Measurements from ENCODE around the gene RHNO1.

DNA sequence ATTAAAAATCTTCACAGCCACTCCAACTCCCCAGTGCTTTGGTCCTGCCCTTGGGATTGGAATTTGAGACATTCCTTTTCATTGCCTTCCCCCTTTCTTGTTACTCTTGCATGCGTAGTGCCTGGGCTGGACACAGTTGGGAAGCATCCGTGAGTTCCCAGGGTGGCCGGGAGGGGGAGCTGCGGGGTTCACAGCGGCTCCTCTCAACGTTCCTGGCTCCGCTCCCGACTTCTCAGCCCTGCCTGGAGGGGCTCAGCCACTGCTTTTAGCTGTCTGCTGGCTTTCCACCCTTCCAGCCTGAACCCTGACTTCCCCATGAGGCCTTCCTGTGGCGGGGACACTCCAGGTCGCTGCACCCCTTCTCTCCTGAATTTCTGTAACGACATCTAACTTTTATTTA lies 23.4 kb upstream of the RHNO1 start:
- no peak for TF ChIP-seq RFX5 (IDR thresholded peaks at IDR 0.05; ENCODE audit: low read depth, low read length)
- no peak for TF ChIP-seq NR3C1 (CRISPR knock-in tag; IDR thresholded peaks at IDR 0.05)
- TF ChIP-seq, protein P1, sequence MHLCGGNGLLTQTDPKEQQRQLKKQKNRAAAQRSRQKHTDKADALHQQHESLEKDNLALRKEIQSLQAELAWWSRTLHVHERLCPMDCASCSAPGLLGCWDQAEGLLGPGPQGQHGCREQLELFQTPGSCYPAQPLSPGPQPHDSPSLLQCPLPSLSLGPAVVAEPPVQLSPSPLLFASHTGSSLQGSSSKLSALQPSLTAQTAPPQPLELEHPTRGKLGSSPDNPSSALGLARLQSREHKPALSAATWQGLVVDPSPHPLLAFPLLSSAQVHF (CRISPR knock-in tag; IDR thresholded peaks at IDR 0.05) = no peak
- no peak for TF ChIP-seq EP300 (IDR thresholded peaks at IDR 0.05; ENCODE audit: low read depth in 2 of 2, low read length in 2 of 2)
- no peak for TF ChIP-seq EP300 (CRISPR knock-in tag; IDR thresholded peaks at IDR 0.05; ENCODE audit: borderline replicate concordance)
- no peak for TF ChIP-seq ZNF232 (CRISPR knock-in tag; IDR thresholded peaks at IDR 0.05; ENCODE audit: borderline replicate concordance)
- TF ChIP-seq, protein P2, sequence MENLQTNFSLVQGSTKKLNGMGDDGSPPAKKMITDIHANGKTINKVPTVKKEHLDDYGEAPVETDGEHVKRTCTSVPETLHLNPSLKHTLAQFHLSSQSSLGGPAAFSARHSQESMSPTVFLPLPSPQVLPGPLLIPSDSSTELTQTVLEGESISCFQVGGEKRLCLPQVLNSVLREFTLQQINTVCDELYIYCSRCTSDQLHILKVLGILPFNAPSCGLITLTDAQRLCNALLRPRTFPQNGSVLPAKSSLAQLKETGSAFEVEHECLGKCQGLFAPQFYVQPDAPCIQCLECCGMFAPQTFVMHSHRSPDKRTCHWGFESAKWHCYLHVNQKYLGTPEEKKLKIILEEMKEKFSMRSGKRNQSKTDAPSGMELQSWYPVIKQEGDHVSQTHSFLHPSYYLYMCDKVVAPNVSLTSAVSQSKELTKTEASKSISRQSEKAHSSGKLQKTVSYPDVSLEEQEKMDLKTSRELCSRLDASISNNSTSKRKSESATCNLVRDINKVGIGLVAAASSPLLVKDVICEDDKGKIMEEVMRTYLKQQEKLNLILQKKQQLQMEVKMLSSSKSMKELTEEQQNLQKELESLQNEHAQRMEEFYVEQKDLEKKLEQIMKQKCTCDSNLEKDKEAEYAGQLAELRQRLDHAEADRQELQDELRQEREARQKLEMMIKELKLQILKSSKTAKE (CRISPR knock-in tag; IDR thresholded peaks at IDR 0.05; ENCODE audit: borderline replicate concordance) = no peak
- TF ChIP-seq ZNF292 (CRISPR knock-in tag; IDR thresholded peaks at IDR 0.05; ENCODE audit: borderline replicate concordance, low read depth) = no peak
